ENCODE results near the gene RBCK1. TPM values are rescaled to one million over a fixed set of nuclear protein-coding genes. Genes with fewer than 3 reads are reported as not detected.

Gene RBCK1
- total RNA-seq, 1 donor from 2014 or later: 94.3 TPM

DNA sequence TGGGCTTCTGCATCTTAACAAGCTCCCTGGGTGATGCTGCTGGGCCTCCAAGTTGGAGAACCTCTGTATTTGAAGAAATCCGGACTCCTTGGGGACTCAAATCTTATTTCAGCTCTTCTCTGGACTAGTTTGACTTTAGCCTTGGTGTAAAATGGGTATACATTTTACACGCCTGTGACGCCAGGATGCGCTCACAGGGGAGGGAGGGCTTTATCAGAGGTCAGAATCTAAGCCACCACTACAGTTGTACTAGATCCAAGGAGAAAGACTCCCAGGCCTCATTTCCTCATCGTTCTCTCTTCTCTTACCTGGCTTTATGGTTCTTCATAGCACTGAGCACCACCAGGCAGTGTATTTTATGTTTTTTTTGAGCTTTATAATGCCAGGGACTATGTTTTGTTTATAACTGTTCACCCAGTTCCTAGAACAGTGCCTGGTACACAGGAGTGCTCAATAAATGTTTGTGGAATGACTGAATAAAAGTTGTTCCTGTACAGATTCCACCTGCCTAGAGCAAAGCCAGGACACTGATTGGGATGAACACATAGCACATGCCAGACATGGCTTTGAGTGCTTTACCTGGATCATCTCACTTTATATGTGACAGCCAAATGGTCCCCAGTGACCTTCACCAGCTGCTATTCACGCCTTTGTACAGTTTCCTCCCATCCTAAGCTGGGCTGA, 5.1 kb upstream of the RBCK1 start:
- Mint-ChIP-seq H3K4me3 (ENCODE audit: unreplicated experiment) (no peak overlapping the region), H3K27ac (ENCODE audit: unreplicated experiment) (peak overlapping the region; percentile 8), H3K36me3 (ENCODE audit: low read depth) (peaks cover 3% of the 10 kb centered on the region), H3K4me1 (ENCODE audit: low read depth) (peaks cover 29% of the 10 kb centered on the region), H3K9me3 (ENCODE audit: low read depth) (peaks cover 10% of the 10 kb centered on the region), H3K27me3 (ENCODE audit: low read depth) (no peaks in the 10 kb centered on the region)
- DNase-seq (ENCODE audit: low spot score): no peak
- no peak for TF ChIP-seq CTCF (IDR thresholded peaks at IDR 0.05)

DNA sequence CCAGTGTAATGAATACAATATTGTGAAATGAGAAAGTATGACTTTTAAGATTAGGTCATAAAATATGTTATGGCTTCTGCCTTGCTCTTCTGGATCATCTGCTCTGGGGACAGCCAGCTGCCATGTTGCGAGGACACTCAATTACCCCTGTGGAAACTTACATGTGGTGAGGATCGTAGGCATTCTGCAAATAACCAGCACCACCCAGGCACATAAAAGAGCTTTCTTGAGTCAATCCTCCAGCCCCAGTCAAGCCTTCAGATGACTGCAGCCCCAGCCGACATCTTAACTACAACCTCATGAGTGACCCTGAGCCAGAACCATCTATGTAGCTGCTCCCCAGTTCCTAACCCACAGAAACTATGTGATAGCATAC, 4.5 kb upstream of the RBCK1 start:
- Mint-ChIP-seq H3K4me3 (ENCODE audit: unreplicated experiment) (no peak overlapping the region), H3K4me1 (ENCODE audit: low read depth) (peaks cover 29% of the 10 kb centered on the region), H3K27me3 (ENCODE audit: low read depth) (no peaks in the 10 kb centered on the region)

DNA sequence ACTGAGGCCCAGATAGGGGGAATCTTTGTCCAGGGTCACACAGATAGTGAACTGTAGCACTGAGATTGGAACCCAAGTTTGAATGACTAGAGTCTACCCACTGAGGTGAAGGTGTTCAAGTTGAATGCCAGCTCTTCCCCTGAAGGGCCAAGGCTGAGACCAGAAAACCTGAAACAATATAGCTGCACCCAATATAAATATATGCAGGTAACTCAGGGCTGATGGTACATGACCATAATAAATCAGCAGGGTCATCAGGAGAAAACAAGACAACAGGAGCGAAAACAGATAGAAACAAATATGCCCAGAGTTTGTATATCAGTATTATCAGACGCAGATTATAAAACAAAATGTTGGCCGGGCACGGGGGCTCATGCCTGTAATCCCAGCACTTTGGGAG, 4.0 kb upstream of the RBCK1 start:
- no peak overlapping the region for H3K4me3 Mint-ChIP-seq (ENCODE audit: unreplicated experiment)
- no peak for DNase-seq (ENCODE audit: low spot score)
- H3K27me3 Mint-ChIP-seq (ENCODE audit: low read depth): no peaks in the 10 kb centered on the region
- no peaks in the 10 kb centered on the region for H3K36me3 Mint-ChIP-seq (ENCODE audit: low read depth)
- peaks cover 10% of the 10 kb centered on the region for H3K9me3 Mint-ChIP-seq (ENCODE audit: low read depth)
- peaks cover 32% of the 10 kb centered on the region for H3K4me1 Mint-ChIP-seq (ENCODE audit: low read depth)
- H3K27ac Mint-ChIP-seq (ENCODE audit: unreplicated experiment): no peak overlapping the region
- TF ChIP-seq CTCF (IDR thresholded peaks at IDR 0.05): no peak

More for the DNA sequence above, 4.5 kb upstream of the RBCK1 start:
- H3K36me3 Mint-ChIP-seq (ENCODE audit: low read depth): peaks cover under 1% of the 10 kb centered on the region
- peaks cover 10% of the 10 kb centered on the region for H3K9me3 Mint-ChIP-seq (ENCODE audit: low read depth)
- TF ChIP-seq CTCF (IDR thresholded peaks at IDR 0.05): no peak
- no peak overlapping the region for H3K27ac Mint-ChIP-seq (ENCODE audit: unreplicated experiment)
- DNase-seq (ENCODE audit: low spot score): no peak

- Mint-ChIP-seq H3K36me3 (ENCODE audit: low read depth) (peaks cover 2% of the 10 kb centered on the region), H3K4me3 (ENCODE audit: unreplicated experiment) (peak overlapping the region; percentile 78), H3K9me3 (ENCODE audit: low read depth) (peaks cover 10% of the 10 kb centered on the region), H3K27ac (ENCODE audit: unreplicated experiment) (peak overlapping the region; percentile 97), H3K4me1 (ENCODE audit: low read depth) (peaks cover 34% of the 10 kb centered on the region), H3K27me3 (ENCODE audit: low read depth) (no peaks in the 10 kb centered on the region)
- DNase-seq (ENCODE audit: low spot score): no peak
- TF ChIP-seq CTCF (IDR thresholded peaks at IDR 0.05): no peak
These were observed 1.6 kb upstream of the RBCK1 start for GRCh38 chr20:406200-407132.

DNA sequence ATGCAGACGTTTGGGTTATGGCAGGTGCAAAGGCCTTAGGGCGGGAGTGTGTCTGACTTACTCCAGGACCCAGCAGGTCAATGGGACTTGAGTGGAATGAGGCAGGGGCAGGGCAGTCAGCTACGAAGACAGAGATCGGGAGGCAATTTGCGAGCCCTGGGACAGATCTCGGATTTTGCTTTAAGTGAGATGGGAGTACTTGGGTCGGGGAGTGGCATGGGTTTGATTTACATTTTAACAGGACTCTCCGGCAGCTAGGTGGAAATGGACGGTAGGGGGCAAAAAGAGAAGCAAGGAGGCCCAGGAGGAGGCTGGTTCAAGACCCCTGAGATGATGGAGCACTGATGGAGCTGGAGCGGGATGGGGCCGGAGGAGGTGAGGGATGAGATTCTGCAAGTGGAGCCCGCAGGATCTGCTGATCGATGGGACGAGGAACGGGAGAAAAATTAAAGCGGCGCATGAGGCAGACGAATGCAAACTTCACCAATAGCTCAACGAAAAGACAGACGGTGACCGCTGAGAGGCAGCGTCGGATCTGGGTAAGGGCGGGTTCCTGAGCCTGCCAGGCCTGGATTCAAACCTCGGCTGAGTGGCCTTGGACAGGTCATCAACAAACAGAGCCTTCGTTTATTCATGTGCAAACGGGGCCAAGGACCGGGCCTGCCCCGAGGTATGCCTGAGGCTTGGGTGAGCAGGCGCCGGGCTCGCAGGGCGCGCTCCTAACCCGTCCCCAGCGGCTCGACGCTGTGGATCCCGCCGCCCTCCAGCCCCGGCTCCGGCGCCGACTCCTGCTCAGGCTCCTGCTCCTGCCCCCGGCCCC, 756 bp upstream of the RBCK1 start:
- Mint-ChIP-seq H3K4me3 (ENCODE audit: unreplicated experiment) (peak overlapping the region; percentile 78), H3K4me1 (ENCODE audit: low read depth) (peaks cover 28% of the 10 kb centered on the region), H3K9me3 (ENCODE audit: low read depth) (peaks cover 10% of the 10 kb centered on the region), H3K27me3 (ENCODE audit: low read depth) (no peaks in the 10 kb centered on the region), H3K27ac (ENCODE audit: unreplicated experiment) (peak overlapping the region; percentile 97), H3K36me3 (ENCODE audit: low read depth) (peaks cover 8% of the 10 kb centered on the region)
- peak; percentile 96 for DNase-seq (ENCODE audit: low spot score)
- peak; percentile 72 for TF ChIP-seq CTCF (IDR thresholded peaks at IDR 0.05)
